Renal cortical epithelial cell (primary cell): ENCODE measurements around the gene CASR. TPM values are rescaled to one million over a fixed set of nuclear protein-coding genes. Genes with fewer than 3 reads are reported as not detected.
"Not testable (repeated sequence)": the region's sequence is repeated elsewhere in the genome, so short reads cannot be mapped to it uniquely, and the experiment has no call there.

Experiments
- DNase-seq: peaks from one replicate; pipeline ENCODE4 v3.0.0-alpha.2; 2011; ENCODE audit warnings: low read depth
- total RNA-seq: library from RNA; depleted of rRNA; stranded (reverse); fragments of >200 nt; gene quantifications from 2 replicates; pipeline ENCODE4 v1.2.3, GENCODE V29; 2014

CASR gene, protein sequence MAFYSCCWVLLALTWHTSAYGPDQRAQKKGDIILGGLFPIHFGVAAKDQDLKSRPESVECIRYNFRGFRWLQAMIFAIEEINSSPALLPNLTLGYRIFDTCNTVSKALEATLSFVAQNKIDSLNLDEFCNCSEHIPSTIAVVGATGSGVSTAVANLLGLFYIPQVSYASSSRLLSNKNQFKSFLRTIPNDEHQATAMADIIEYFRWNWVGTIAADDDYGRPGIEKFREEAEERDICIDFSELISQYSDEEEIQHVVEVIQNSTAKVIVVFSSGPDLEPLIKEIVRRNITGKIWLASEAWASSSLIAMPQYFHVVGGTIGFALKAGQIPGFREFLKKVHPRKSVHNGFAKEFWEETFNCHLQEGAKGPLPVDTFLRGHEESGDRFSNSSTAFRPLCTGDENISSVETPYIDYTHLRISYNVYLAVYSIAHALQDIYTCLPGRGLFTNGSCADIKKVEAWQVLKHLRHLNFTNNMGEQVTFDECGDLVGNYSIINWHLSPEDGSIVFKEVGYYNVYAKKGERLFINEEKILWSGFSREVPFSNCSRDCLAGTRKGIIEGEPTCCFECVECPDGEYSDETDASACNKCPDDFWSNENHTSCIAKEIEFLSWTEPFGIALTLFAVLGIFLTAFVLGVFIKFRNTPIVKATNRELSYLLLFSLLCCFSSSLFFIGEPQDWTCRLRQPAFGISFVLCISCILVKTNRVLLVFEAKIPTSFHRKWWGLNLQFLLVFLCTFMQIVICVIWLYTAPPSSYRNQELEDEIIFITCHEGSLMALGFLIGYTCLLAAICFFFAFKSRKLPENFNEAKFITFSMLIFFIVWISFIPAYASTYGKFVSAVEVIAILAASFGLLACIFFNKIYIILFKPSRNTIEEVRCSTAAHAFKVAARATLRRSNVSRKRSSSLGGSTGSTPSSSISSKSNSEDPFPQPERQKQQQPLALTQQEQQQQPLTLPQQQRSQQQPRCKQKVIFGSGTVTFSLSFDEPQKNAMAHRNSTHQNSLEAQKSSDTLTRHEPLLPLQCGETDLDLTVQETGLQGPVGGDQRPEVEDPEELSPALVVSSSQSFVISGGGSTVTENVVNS
- total RNA-seq = 3.2 TPM in 1 of 2 replicates, not detected in the other

DNA sequence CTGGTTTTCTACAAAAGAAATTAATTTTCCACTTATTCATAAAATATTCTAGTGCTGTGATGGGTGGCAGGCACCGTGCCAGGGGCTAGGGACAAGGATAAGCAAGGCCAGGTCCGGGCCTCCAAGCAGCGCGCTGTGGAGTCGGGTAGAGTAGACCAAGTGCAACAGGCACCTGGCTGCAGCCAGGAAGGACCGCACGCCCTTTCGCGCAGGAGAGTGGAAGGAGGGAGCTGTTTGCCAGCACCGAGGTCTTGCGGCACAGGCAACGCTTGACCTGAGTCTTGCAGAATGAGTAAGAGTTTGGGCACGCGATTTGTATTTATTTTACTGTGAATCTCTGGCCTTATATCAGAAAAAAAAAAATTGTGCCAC lies at the start of gene CASR:
Gene CASR (plus strand): TSS at position 148 of the 372 bp plus-strand sequence. CDS start 70,522 bp downstream, outside the sequence.
- peak; percentile 69 for DNase-seq

DNA sequence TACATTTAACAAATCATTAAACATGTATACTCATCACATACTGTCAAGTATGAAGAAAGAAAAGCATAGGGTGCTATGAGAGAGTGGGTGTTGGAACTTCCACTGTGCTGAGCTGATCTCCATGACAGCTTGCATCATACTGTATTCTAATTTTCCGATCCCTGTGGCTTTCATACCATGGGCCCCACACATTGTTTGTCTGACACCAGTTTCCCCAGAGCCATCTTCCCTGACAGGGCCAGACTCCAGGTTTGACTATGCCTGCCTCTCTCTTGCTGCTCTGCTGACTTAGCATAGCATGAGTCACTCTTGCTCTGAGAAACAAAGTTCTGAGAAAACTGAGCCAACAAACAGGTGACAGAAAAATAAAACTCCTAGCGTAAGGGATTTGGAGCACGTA lies 37.0 kb upstream of the CASR start:
- DNase-seq = peak; percentile 87

DNA sequence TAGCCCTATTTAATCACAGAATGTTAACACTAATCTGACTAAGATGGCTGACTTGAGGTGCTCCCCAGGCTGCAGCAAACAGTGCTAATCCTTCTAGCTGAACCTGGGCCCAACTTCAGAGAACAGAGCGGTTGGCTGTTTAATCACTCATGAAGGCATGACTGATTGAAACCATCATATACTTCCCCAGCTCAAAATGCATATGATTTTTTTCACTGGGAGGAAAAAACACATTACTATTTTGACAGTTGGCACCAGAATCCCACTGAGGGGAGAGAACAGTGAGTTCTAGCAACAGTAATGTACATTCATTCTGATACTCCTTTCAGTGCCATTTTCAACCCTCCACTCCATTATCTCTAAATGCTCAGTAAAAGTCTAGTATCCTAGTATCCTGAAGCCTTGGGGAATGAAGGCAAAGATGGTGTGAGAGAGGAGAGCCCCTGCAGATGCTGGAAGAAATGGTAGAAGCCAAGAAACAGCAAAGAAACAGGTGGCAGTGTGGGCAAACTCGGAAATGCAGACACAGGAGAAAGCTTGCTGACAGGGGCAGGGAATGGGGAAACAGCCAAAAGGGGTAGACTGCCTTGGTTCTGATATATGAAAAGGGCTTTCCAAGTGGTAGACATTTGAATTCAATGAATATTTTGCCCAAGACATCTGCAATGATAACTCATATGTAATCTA lies 34.4 kb upstream of the CASR start:
- DNase-seq = no peak

DNA sequence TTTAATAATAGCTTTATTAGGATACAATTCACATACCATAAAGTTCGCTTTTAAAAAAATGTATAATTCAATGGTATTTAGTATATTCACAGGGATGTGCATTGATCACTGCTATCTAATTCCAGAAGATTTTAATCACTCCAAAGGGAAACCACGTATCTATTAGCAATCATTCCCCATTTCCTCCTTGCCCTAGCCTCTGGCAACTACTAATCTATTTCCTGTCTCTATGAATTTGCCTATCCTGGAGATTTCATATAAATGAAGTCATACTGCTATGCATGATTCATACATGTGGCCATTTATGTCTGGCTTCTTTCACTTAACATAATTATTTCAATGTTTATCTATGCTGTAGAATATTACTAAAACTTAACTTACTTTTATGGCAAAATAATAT lies 32.0 kb upstream of the CASR start:
- DNase-seq = no peak

DNA sequence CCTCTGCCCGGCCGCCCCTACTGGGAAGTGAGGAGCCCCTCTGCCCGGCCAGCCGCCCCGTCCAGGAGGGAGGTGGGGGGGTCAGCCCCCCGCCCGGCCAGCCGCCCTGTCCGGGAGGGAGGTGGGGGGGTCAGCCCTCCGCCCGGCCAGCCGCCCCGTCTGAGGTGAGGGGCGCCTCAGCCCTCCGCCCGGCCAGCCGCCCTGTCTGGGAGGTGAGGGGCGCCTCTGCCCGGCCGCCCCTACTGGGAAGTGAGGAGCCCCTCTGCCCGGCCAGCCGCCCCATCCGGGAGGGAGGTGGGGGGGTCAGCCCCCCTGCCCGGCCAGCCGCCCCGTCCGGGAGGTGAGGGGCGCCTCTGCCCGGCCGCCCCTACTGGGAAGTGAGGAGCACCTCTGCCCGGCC lies 18.5 kb upstream of the CASR start:
- DNase-seq = not testable (repeated sequence)

DNA sequence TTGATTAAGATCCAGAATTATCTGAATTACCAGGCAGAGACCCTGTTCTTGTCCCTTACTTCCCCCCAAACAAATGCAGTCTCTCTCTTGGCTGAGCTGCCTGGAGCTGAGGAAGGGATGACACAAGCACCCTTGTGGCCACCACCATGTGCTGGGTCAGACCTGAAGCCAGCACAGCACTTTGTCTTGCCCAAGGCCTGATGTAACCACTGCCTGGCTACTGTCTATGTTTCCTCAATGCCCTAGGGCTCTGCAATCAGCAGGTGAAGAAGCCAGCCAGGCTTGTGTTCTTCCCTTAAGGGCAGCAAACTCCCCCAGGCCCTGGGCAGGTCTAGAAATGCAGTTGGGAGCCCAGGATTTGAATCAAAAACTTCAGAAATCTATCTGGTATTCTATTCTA lies 15.8 kb upstream of the CASR start:
- no peak for DNase-seq

DNA sequence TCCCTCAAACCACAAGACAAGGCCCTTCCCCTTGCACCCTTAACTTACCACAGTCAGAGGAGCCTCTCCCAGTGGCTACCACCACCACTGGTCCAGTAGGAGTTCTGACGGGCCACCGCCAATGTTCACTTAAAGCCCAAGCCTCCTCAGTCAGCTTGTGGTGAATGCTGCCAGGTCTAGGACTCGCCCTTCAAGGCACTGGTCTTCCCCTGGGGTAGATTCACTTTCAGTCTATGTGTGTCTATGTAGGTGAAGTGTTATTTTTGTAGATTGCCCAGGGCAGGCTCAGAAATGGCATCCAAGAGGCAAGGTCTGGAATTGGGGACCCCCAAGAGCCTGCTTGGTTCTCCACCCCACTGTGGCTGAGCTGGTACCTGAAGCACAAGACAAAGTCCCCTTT lies 15.4 kb upstream of the CASR start:
- no peak for DNase-seq

DNA sequence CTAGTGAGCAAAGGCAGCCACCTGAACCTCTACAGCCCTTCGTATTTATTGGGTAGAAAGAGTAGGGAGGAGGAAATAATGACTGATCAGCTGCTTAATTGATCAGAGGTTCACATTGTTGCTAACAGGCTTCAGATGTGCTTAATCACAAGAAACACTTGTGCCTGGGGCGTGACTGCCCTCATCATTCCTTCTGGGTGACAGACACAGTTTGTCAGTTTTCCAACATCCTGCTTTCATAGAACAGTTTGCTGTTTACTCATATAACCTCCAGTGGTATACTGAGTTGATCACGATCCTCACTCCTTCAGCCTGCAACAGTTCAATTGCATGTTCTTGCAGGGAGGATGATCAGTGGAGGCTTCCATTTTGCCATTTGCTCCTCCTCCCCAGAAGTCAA lies 13.6 kb upstream of the CASR start:
- DNase-seq = no peak

DNA sequence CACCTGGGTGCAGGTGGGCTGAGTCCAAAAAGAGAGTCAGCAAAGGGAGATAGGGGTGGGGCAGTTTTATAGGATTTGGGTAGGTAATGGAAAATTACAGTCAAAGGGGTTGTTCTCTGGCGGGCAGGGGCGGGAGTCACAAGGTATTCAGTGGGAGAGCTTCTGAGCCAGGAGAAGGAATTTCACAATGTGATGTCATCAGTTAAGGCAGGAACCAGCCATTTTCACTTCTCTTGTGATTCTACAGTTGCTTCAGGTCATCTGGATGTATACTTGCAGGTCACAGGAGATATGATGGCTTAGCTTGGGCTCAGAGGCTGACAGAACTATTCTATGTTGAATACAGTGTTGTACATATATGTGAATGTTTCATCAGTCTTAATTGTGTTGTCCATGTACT lies 12.1 kb upstream of the CASR start:
- not testable (repeated sequence) for DNase-seq

DNA sequence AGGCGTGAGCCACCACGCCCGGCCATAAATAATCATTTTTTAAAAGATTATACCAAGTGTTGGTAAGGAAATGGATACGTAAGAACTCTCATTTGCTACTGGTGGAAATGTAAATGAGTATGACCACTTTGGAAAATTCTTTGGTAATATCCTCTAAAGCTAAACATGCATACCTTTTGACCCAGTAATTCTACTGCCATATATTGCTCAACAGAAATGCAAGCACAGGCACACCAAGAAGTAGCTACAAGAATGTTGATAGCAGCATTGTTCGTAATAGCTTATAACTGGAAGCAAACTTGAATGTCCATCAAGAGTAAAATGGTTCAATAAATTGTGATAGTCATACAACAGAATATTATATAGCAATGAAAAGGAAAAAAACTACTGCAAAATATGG lies 4.8 kb upstream of the CASR start:
- no peak for DNase-seq

DNA sequence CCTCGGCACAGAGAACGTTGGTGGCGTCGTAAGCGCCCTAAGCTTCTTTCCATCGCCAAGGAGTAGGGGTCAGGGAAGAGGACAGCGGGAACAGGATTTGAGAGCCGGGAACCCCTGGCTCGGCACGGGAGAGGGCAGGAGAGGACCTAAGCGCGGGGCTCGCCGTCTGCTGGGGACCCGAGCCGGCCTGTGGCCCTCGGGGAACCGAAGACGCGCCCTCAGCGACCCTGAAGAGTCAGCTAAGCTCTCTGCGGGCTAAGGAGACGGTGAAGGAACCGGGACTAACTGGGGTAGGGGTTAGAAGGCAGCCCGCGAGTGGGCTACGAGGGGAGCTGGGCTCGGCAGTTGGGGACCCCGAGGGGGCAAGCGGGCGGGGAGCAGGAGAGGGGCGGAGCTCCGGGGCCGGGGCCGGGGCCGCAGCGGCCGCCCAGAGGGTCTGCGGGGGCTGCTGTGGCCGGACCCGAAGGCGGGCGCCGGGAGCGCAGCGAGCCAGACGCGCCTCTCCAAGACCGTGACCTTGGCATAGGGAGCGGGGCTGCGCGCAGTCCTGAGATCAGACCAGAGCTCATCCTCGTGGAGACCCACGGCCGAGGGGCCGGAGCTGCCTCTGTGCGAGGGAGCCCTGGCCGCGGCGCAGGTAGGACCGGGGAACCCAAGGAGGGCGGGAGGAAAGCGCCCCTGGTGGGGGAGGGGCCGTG lies 574 bp downstream of the CASR start:
- no peak for DNase-seq

DNA sequence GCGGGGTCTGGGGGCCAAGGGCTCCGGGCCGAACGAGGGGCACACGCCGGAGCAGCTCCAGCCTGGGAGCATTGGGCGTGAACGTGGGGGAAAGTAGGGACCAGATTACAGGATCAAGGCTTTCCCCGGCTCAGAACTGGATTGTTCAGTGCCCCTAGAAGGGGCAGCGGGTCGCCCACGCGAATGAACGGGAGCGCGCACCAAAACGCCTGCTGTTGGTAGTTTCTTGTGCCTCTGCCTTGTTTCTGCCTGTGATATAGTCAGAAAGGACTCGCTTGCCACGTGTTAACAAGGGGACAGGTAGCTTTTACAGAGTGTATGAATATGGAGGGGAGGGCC lies 1.1 kb downstream of the CASR start:
- no peak for DNase-seq

DNA sequence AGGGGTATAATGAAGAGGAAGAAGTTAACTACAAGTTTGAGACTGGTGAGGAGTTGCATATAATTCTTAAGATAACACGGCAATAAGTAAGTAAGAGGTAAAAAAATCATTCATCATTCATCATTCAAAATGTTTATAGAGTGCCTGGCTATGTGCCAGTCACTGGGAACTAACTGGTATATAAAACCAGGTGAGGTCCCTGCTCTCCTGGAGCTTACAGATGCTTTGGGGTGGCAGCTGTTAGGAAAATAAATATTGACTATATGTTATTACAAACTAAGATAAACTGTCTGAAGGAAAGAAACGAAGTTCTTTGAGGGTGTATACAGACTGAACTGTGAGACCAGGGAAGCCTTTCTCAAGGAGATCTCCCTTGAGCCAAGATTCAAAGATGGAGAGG lies 2.9 kb downstream of the CASR start:
- DNase-seq = no peak

DNA sequence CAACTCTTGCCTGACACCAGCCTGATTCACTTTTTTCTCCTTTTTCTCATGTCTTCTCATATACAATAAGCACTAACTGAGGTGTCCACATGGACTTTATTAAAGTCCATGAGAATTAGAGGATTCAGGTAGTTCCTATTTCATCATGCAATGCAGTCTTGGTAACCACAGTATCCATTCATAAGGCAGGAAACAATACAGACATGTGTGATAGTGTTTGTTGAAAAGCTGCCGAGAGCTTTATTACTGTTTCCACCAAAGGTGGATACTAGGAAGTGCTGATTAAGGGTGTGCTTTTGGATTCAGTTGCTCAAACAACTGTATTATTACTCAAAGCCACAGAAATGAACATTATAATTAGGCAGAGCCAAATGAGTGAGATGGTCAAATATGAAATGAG lies 5.3 kb downstream of the CASR start:
- DNase-seq = peak; percentile 23

DNA sequence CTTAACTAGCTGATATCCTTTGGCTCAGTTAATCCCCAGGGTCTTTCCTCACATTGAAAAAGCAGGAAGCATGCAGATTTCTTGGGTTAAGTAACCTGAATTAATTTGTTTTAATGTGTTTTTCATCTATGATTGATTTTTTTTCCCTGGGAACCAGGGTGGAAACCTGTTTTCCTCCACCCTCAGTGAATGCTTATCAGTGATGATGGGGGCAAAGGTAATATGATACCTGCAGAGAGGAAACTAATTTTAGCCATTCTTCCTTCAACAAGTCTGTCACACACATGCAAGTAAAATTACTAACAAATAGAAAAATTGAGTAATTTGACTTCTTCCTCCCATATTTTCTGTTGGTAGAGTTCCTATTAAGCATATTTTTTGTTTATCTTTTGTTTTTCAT lies 5.9 kb downstream of the CASR start:
- no peak for DNase-seq

DNA sequence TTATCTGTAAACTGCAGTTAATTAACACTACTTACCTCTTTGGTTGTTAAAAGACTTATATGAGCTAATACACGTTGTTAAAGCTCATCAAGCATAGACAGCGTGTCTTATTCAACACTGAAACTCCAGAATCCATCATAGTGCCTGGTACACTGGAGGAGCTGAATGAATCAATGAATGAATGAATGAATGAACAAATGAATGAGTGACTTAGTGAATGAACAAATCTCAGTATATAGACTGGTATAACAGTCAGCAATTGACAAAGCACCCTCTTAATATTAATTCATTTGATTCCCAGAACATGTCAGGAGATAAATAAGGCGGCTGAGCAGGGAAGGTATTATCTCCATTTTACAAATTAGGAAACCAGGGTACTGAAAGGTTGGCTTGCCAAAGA lies 7.1 kb downstream of the CASR start:
- no peak for DNase-seq

DNA sequence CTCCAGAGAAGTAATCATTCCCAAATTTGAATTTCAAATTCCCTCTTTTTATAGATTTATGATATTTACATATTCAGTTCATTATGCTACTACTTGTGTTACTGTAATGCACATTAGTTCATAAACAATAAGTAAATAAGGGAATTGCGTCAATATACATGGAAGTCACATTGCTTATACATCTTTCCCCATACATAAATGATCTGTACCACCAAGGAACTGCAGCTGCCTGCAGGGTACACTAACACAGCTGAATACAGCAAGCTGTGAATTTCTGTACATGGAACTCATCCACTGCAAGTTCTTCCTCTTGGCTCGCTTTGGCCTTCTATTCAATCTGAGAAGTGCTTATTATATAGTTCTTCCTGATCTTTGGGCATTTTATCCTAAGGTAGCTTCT lies 15.5 kb downstream of the CASR start:
- DNase-seq = no peak

DNA sequence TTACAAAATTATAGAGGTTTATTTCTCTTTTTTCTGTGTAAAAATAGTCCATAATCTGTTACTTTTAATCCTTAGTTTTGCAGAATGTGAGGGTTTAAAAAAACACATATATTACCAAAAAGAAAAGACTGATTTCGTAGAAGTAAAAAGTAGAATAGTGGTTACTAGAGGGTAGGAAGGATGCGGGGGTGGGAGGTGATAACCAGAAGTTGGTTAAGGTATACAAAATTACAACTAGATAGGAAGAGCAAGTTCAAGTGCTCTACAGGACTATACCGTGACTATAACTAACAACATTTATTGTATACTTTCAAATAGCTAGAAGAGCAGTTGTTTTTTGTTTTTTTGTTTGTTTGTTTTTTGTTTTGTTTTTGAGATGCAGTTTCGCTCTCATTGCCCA lies 16.1 kb downstream of the CASR start:
- DNase-seq = no peak

DNA sequence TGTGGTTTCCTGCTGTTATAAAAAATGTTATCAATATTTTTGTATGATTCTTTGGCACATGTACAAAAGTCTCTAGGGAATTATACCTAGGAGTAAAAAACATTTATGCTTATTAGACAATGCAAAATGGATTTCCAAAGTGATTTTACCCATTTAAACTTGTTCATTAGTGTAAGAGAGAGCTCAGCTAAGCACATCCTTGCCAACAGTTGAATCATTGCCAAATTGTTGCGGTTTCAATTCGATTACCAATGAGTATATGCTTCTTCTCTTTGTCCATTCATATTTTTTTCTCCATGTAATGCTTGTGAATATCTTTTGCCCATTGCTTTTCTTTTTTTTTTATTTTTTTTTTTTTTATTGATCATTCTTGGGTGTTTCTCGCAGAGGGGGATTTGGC lies 17.2 kb downstream of the CASR start:
- DNase-seq = no peak

DNA sequence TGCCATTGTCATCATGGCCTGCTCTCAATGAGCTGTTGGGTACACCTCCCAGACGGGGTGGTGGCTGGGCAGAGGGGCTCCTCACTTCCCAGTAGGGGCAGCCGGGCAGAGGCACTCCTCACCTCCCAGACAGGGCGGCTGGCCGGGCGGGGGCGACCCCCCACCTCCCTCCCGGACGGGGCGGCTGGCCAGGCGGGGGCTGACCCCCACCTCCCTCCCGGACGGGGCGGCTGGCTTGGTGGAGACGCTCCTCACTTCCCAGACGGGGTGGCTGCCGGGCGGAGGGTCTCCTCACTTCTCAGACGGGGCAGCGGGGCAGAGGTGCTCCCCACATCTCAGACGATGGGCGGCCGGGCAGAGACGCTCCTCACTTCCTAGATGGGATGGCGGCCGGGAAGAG lies 18.0 kb downstream of the CASR start:
- not testable (repeated sequence) for DNase-seq

DNA sequence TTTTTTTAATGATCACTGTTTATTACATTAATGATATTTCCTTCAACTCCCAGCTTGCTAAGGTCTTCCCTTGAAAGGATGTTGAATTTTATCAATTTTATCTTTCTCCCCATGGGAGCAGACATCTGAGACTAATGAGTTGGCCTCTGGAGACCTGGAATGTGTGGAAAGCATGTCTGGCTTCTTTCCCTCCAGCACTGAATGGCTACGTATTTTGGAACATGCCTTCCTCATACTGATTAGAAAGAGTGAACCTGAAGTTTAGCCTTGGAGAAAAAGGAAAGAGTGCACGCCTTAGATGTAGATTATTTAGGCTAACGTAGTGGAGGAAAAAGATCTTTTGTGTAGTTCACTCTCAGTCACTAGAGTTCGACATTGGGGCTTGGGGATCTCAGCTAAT lies 25.1 kb downstream of the CASR start:
- DNase-seq = no peak

DNA sequence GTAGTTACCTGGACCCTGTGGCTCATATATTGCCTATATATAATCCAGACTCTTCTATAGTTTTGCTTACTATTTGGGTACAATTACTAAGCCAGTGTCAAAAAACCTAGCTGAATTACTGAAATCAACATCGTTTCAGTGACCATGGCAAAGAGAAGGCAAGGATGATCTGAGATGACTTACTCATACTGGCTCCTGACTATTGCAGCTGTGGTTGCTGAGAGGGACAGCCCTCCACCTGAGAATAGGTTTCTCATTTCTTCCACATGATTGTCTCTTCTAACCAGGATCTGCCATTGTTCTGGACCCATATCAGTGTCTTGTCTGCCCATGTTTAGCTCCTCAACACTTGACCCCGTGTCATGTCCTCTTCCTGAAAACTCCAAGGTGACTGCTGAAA lies 30.2 kb downstream of the CASR start:
- no peak for DNase-seq
